ENCODE data around the gene OSBPL5. TPM values are rescaled to one million over a fixed set of nuclear protein-coding genes. Genes with fewer than 3 reads are reported as not detected.

Gene OSBPL5
- total RNA-seq, 2 experiments from 2014 or later: 2.8 to 3.4 TPM

GRCh38 chr11:3138178-3139085, 26.7 kb downstream of the OSBPL5 start:
- CTCF ChIA-PET: no interaction called here
- POLR2A ChIA-PET: no interaction called here

GRCh38 chr11:3137486-3138177, 27.5 kb downstream of the OSBPL5 start:
- ChIA-PET CTCF (no interaction called here), POLR2A (no interaction called here)

GRCh38 chr11:3136546-3137455, 28.3 kb downstream of the OSBPL5 start:
- ChIA-PET CTCF (no interaction called here), POLR2A (no interaction called here)

GRCh38 chr11:3135481-3136440, 29.3 kb downstream of the OSBPL5 start:
- CTCF ChIA-PET: no interaction called here
- POLR2A ChIA-PET: no interaction called here

GRCh38 chr11:3134651-3135480, 30.2 kb downstream of the OSBPL5 start:
- ChIA-PET POLR2A (no interaction called here), CTCF (no interaction called here)

- CTCF ChIA-PET: no interaction called here
- POLR2A ChIA-PET: no interaction called here
These were observed 30.9 kb downstream of the OSBPL5 start for GRCh38 chr11:3134218-3134621.

GRCh38 chr11:3133261-3134217, 31.6 kb downstream of the OSBPL5 start:
- POLR2A ChIA-PET: no interaction called here

GRCh38 chr11:3132831-3133260, 32.3 kb downstream of the OSBPL5 start:
- ChIA-PET POLR2A (no interaction called here), CTCF (no interaction called here)

More at GRCh38 chr11:3133261-3134217, 31.6 kb downstream of the OSBPL5 start:
- CTCF ChIA-PET: no interaction called here

GRCh38 chr11:3132271-3132781, 32.8 kb downstream of the OSBPL5 start:
- ChIA-PET POLR2A (interaction anchor here (0.6 kb wide), 1 partner anchor 15 kb away, joined by 5 read pairs; no protein-coding TSS in a partner anchor), CTCF (no interaction called here)

GRCh38 chr11:3131330-3131941, 33.7 kb downstream of the OSBPL5 start:
- POLR2A ChIA-PET: interaction anchor here (0.6 kb wide), 1 partner anchor 14 kb away, joined by 5 read pairs; no protein-coding TSS in a partner anchor
- CTCF ChIA-PET: no interaction called here

GRCh38 chr11:3130269-3131071, 34.6 kb downstream of the OSBPL5 start:
- ChIA-PET POLR2A (no interaction called here), CTCF (no interaction called here)

GRCh38 chr11:3129591-3130268, 35.4 kb downstream of the OSBPL5 start:
- ChIA-PET POLR2A (no interaction called here), CTCF (no interaction called here)

- POLR2A ChIA-PET: no interaction called here
- CTCF ChIA-PET: no interaction called here
These were observed 35.9 kb downstream of the OSBPL5 start for GRCh38 chr11:3129181-3129590.

- ChIA-PET POLR2A (no interaction called here), CTCF (no interaction called here)
These were observed 36.5 kb downstream of the OSBPL5 start for GRCh38 chr11:3128356-3129180.
